AG09309 (cell line): ENCODE results near the gene RIGI.

Experiments used
- DNase-seq: peaks from one replicate; pipeline ENCODE4 v3.0.0-alpha.2; 2010; ENCODE audit warnings: low read depth
- H3K4me3 ChIP-seq: 2 replicates; pipeline ENCODE4 v1.5.1; 2011; ENCODE audit warnings: mild to moderate bottlenecking, low read depth, low read length, moderate library complexity; ENCODE audit not compliant: control insufficient read depth
- TF ChIP-seq, protein P1 (sequence below): IDR thresholded peaks from 2 replicates; pipeline ENCODE4 v1.5.1; 2011; ENCODE audit warnings: mild to moderate bottlenecking, low read depth, low read length, inconsistent platforms; ENCODE audit not compliant: insufficient read depth, control insufficient read depth; ENCODE audit errors: missing control alignments

Gene RIGI

GRCh38 chr9:32508728-32509127 is 17.3 kb downstream of the RIGI start:
- TF ChIP-seq, protein P1, sequence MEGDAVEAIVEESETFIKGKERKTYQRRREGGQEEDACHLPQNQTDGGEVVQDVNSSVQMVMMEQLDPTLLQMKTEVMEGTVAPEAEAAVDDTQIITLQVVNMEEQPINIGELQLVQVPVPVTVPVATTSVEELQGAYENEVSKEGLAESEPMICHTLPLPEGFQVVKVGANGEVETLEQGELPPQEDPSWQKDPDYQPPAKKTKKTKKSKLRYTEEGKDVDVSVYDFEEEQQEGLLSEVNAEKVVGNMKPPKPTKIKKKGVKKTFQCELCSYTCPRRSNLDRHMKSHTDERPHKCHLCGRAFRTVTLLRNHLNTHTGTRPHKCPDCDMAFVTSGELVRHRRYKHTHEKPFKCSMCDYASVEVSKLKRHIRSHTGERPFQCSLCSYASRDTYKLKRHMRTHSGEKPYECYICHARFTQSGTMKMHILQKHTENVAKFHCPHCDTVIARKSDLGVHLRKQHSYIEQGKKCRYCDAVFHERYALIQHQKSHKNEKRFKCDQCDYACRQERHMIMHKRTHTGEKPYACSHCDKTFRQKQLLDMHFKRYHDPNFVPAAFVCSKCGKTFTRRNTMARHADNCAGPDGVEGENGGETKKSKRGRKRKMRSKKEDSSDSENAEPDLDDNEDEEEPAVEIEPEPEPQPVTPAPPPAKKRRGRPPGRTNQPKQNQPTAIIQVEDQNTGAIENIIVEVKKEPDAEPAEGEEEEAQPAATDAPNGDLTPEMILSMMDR: no peak
- DNase-seq: no peak
- no peak overlapping the region for H3K4me3 ChIP-seq

- TF ChIP-seq, protein P1: no peak
- no peak overlapping the region for H3K4me3 ChIP-seq
- DNase-seq: no peak
Measured at GRCh38 chr9:32503008-32503407, 23.0 kb downstream of the RIGI start.

DNA sequence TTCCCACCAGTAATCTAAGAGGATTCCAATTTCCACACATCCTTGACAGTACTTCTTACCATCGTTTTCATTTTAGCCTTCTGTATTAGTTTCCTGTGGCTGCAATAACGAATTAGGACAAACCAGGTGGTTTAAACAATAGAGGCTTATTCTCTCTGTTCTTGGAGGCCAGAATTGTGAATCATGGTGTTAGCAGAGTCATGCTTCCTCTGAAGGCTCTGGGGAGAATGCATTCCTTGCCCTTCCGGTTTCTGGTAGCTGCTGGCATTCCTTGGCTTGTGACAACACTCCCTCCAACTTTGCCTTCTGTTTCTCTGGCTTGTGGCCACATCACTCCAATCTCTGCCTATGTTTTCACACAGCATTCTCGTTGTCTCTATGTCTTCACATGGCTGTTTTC is 23.5 kb downstream of the RIGI start:
- TF ChIP-seq, protein P1: no peak
- DNase-seq: no peak
- no peak overlapping the region for H3K4me3 ChIP-seq

DNA sequence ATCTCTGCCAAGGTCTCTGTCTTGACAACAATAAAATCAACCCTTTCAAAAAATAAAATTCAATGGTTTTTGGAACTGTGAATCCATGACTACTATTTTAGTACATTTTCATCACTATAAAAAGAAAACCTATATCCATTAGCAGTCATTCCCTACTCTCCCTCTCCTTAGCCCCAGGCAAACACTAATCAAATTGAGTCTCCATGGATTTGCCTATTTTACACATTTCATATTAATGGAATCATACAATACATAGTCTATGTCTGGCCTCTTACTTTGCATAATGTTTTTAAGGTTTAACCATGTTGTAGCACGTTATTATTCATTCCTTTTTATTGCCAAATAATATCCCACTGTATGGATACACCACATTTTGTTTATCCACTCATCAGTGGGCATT is 24.1 kb downstream of the RIGI start:
- H3K4me3 ChIP-seq: no peak overlapping the region
- no peak for DNase-seq

DNA sequence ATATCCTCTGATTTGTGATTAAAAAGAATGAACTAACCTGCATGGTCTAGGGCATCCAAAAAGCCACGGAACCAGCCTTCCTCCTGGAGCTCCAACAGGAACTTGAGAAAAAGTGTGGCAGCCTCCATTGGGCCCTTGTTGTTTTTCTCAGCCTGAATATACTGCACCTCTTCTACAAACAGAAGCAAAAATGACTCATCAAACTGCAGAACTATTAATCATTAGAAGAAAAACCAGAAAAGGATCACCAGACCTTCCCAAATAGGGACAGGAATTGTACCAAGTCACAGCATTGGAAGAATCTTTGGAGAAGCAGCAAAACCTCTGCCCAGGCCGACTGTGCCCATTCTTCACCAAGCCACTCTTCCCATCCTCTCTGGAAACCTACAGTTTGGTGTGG is 25.2 kb downstream of the RIGI start:
- no peak overlapping the region for H3K4me3 ChIP-seq
- TF ChIP-seq, protein P1: no peak
- no peak for DNase-seq

More for the DNA sequence above, 24.1 kb downstream of the RIGI start:
- TF ChIP-seq, protein P1: no peak

DNA sequence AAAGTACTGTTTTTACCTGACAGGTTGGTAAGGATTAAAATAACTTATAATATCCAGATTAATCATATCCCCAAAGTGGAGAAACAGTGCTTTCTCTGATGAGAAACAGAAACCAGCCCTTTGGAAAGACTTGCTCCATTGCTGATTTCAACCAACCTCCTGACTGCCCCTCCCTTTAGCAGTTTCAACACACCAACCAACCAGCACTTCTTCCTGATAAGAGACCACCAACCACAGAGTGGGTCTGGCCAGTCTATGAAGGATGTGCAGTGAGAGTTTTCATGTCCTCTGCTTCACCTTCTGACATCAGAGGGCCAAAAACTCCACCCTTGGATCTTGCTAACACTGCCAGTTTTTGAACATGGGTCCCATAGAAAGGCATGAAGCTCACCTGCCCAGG is 28.1 kb downstream of the RIGI start:
- TF ChIP-seq, protein P1: no peak
- H3K4me3 ChIP-seq: no peak overlapping the region
- no peak for DNase-seq

GRCh38 chr9:32490601-32491000 is 35.4 kb downstream of the RIGI start:
- H3K4me3 ChIP-seq: no peak overlapping the region
- TF ChIP-seq, protein P1: no peak

More at GRCh38 chr9:32490601-32491000, 35.4 kb downstream of the RIGI start:
- DNase-seq: no peak
